Measurements from ENCODE around the gene EP400.
"Not testable (repeated sequence)": the region's sequence is repeated elsewhere in the genome, so short reads cannot be mapped to it uniquely, and the experiment has no call there.

The EP400 gene

GRCh38 chr12:132071830-132072384, 122.2 kb downstream of the EP400 start:
- no peak for DNase-seq

- DNase-seq, result no peak
These were observed 124.5 kb downstream of the EP400 start for GRCh38 chr12:132074216-132074615.

GRCh38 chr12:132075026-132075713, 125.4 kb downstream of the EP400 start:
- no peak for DNase-seq

GRCh38 chr12:132075714-132076553, 126.2 kb downstream of the EP400 start:
- no peak for DNase-seq

GRCh38 chr12:132076711-132077110, 127.0 kb downstream of the EP400 start:
- no peak for DNase-seq

- no peak for DNase-seq
These were observed 127.8 kb downstream of the EP400 start for GRCh38 chr12:132077322-132078100.

- no peak for DNase-seq
These were observed 128.4 kb downstream of the EP400 start for GRCh38 chr12:132078190-132078589.

- no peak for DNase-seq
These were observed 129.5 kb downstream of the EP400 start for GRCh38 chr12:132079200-132079599.

GRCh38 chr12:132079695-132080094, 130.0 kb downstream of the EP400 start:
- DNase-seq, result no peak

- DNase-seq, result not testable (repeated sequence)
These were observed 130.8 kb downstream of the EP400 start for GRCh38 chr12:132080515-132080914.

GRCh38 chr12:132081423-132081822, 131.7 kb downstream of the EP400 start:
- DNase-seq, result no peak

- DNase-seq, result no peak
These were observed 133.8 kb downstream of the EP400 start for GRCh38 chr12:132083614-132083940.

- DNase-seq, result peak; percentile 86
These were observed 134.3 kb downstream of the EP400 start for GRCh38 chr12:132083941-132084620.

GRCh38 chr12:132084621-132085290, 135.0 kb downstream of the EP400 start:
- peak; percentile 31 for DNase-seq

GRCh38 chr12:132085291-132085635, 135.5 kb downstream of the EP400 start:
- no peak for DNase-seq

- DNase-seq, result no peak
These were observed 139.7 kb downstream of the EP400 start for GRCh38 chr12:132089407-132089910.

GRCh38 chr12:132094269-132094891, 144.6 kb downstream of the EP400 start:
- no peak for DNase-seq

GRCh38 chr12:132095520-132096409, 146.0 kb downstream of the EP400 start:
- no peak for DNase-seq

GRCh38 chr12:132099739-132100138, 150.0 kb downstream of the EP400 start:
- DNase-seq, result no peak

Data from effector CD8-positive, alpha-beta T cell (primary cell).